Measurements from ENCODE around the gene ROBO3.

DNA sequence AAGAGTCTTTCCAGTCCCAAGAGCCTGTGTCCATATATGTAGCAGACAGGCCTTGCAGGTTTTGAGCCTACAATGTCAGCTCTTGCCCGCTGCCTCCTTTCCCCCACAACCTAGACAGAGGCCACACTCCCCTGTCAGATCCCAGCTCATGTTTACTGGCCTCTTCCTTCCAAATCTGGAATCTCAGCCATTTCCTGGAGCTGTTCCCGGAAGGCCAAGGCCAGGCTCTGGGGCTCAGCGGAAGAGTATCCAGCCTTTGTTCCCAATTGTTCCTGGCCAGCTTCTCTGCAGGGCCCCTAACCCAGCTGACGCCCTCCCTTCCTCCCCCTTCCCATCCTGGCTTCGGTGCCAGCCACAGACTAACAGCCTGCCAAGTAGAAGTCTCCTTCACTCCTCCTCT, 33.5 kb downstream of the ROBO3 start:
- TF ChIP-seq POLR2A (IDR thresholded peaks at IDR 0.05): no peak
- TF ChIP-seq, protein P1, sequence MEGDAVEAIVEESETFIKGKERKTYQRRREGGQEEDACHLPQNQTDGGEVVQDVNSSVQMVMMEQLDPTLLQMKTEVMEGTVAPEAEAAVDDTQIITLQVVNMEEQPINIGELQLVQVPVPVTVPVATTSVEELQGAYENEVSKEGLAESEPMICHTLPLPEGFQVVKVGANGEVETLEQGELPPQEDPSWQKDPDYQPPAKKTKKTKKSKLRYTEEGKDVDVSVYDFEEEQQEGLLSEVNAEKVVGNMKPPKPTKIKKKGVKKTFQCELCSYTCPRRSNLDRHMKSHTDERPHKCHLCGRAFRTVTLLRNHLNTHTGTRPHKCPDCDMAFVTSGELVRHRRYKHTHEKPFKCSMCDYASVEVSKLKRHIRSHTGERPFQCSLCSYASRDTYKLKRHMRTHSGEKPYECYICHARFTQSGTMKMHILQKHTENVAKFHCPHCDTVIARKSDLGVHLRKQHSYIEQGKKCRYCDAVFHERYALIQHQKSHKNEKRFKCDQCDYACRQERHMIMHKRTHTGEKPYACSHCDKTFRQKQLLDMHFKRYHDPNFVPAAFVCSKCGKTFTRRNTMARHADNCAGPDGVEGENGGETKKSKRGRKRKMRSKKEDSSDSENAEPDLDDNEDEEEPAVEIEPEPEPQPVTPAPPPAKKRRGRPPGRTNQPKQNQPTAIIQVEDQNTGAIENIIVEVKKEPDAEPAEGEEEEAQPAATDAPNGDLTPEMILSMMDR (IDR thresholded peaks at IDR 0.05): no peak

Measured in uterus (tissue), 2 donors.